Stomach smooth muscle (tissue), 2 donors: Measurements from ENCODE around the gene OR4E2.
"Not testable (repeated sequence)": the region's sequence is repeated elsewhere in the genome, so short reads cannot be mapped to it uniquely, and the experiment has no call there.

Experiments used
- H3K27ac ChIP-seq: one replicate; pipeline ENCODE4 v1.7.0; 2013; ENCODE audit warnings: mild to moderate bottlenecking, low read length, inconsistent platforms
- H3K27me3 ChIP-seq, 2 donors: one replicate each; pipeline ENCODE4 v1.7.0; 2013; ENCODE audit warnings: low read length in 2 of 2; ENCODE audit not compliant: insufficient read depth in 2 of 2, control insufficient read depth in 1 of 2
- H3K36me3 ChIP-seq, 2 donors: one replicate each; pipeline ENCODE4 v1.7.0; 2013; ENCODE audit warnings: low read length in 2 of 2; ENCODE audit not compliant: control insufficient read depth in 2 of 2, insufficient read depth in 2 of 2
- H3K4me1 ChIP-seq: one replicate; pipeline ENCODE4 v1.7.0; 2013; ENCODE audit warnings: low read length; ENCODE audit not compliant: control insufficient read depth, insufficient read depth
- H3K4me3 ChIP-seq, 2 donors: one replicate each; pipeline ENCODE4 v1.7.0; 2013; ENCODE audit warnings: low read length in 2 of 2
- H3K9ac ChIP-seq, 2 donors: one replicate each; pipeline ENCODE4 v1.7.0; 2013; ENCODE audit warnings: low read length in 2 of 2, mild to moderate bottlenecking in 1 of 2
- H3K9me3 ChIP-seq, 2 donors: one replicate each; pipeline ENCODE4 v1.7.0; 2013; ENCODE audit warnings: low read length in 2 of 2; ENCODE audit not compliant: control insufficient read depth in 2 of 2
- donor health status: healthy.
- donor health status: Pancreatic carcinoma.

OR4E2 gene, protein sequence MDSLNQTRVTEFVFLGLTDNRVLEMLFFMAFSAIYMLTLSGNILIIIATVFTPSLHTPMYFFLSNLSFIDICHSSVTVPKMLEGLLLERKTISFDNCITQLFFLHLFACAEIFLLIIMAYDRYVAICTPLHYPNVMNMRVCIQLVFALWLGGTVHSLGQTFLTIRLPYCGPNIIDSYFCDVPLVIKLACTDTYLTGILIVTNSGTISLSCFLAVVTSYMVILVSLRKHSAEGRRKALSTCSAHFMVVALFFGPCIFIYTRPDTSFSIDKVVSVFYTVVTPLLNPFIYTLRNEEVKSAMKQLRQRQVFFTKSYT

DNA sequence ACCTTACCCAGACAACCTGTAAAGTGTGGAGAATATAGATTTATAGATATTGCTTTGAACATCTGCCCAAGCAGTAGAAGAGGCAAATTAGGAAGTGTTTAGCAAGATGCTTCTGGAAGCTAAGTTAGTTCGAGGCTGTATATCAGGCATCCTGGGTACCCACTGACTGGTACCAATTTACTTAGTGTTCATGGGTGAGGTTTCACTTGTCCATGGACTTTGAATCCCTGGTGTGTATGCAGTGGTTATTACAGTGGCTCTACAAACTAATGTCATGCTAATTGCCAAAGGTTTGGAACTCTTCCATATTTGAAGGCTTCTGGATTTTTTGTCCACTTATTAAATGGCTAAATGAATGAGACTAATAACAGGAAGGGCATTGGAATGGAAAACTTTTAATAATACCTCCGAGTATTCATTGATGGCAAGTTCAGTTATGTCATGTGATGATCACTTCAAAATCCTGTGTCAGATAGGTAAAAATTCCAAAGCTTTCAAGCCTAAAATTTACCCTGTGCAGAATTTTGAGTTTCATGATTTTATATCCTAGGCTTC lies at the start of gene OR4E2:
OR4E2 (plus strand) TSS at position 505 of the 555 bp plus-strand sequence. CDS start 11,248 bp downstream, outside the sequence.
- Histone ChIP-seq H3K9ac (no peak within 1 kb of the TSS), H3K4me1 (no peaks in the 10 kb centered on the region), H3K36me3 (no peaks in the 10 kb centered on the region), H3K4me3 (no peak within 1 kb of the TSS), H3K27ac (no peak within 1 kb of the TSS), H3K27me3 (peaks cover 0 to 6% of the 10 kb centered on the region in 2 donors), H3K9me3 (no peaks in the 10 kb centered on the region)

- no peaks in the 10 kb centered on the region for H3K9me3 ChIP-seq
- H3K27ac ChIP-seq = no peak overlapping the region
- no peak overlapping the region for H3K9ac ChIP-seq
- H3K4me3 ChIP-seq = no peak overlapping the region
- no peaks in the 10 kb centered on the region for H3K36me3 ChIP-seq
- no peaks in the 10 kb centered on the region for H3K4me1 ChIP-seq
- no peaks in the 10 kb centered on the region for H3K27me3 ChIP-seq
Measured at GRCh38 chr14:21612324-21612723, 41.3 kb upstream of the OR4E2 start.

- H3K27ac ChIP-seq = no peak overlapping the region
- no peaks in the 10 kb centered on the region for H3K4me1 ChIP-seq
- H3K36me3 ChIP-seq = no peaks in the 10 kb centered on the region
- H3K9me3 ChIP-seq = no peaks in the 10 kb centered on the region
- no peak overlapping the region for H3K9ac ChIP-seq
- no peaks in the 10 kb centered on the region for H3K27me3 ChIP-seq
- no peak overlapping the region for H3K4me3 ChIP-seq
Measured at GRCh38 chr14:21614240-21614639, 39.4 kb upstream of the OR4E2 start.

GRCh38 chr14:21617614-21618013 lies 36.0 kb upstream of the OR4E2 start:
- H3K27me3 ChIP-seq = peaks cover 0 to 2% of the 10 kb centered on the region in 2 donors
- no peak overlapping the region for H3K27ac ChIP-seq
- no peaks in the 10 kb centered on the region for H3K4me1 ChIP-seq
- no peaks in the 10 kb centered on the region for H3K9me3 ChIP-seq
- H3K36me3 ChIP-seq = no peaks in the 10 kb centered on the region
- H3K9ac ChIP-seq = no peak overlapping the region
- H3K4me3 ChIP-seq = no peak overlapping the region

GRCh38 chr14:21626491-21627230 lies 27.0 kb upstream of the OR4E2 start:
- Histone ChIP-seq H3K27me3 (peaks cover 0 to 2% of the 10 kb centered on the region in 2 donors), H3K4me3 (no peak overlapping the region), H3K27ac (no peak overlapping the region), H3K4me1 (no peaks in the 10 kb centered on the region), H3K9me3 (no peaks in the 10 kb centered on the region), H3K9ac (no peak overlapping the region), H3K36me3 (no peaks in the 10 kb centered on the region)

DNA sequence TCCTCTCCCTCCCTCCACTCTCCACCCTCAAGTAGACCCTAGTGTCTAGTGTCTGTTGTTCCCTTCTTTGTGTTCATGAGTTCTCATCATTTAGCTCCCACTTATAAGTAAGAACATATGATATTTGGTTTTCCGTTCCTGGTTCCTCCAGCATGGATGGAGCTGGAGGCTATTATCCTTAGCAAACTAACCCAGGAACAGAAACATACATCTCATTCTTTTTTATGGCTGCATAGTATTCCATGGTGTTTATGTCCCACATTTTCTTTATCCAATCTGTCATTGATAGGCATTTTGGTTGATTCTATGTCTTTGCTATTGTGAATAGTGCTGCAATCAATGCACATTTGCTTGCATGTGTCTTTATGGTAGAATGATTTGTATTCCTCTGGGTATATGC lies 23.1 kb upstream of the OR4E2 start:
- H3K36me3 ChIP-seq, H3K4me3 ChIP-seq, H3K27me3 ChIP-seq, H3K9ac ChIP-seq, H3K27ac ChIP-seq, H3K4me1 ChIP-seq, H3K9me3 ChIP-seq: not testable (repeated sequence)

GRCh38 chr14:21631084-21631483 lies 22.6 kb upstream of the OR4E2 start:
- no peak overlapping the region for H3K9ac ChIP-seq
- H3K4me1 ChIP-seq = no peaks in the 10 kb centered on the region
- no peaks in the 10 kb centered on the region for H3K36me3 ChIP-seq
- H3K27me3 ChIP-seq = no peaks in the 10 kb centered on the region
- no peak overlapping the region for H3K4me3 ChIP-seq
- H3K9me3 ChIP-seq = no peaks in the 10 kb centered on the region
- H3K27ac ChIP-seq = no peak overlapping the region

DNA sequence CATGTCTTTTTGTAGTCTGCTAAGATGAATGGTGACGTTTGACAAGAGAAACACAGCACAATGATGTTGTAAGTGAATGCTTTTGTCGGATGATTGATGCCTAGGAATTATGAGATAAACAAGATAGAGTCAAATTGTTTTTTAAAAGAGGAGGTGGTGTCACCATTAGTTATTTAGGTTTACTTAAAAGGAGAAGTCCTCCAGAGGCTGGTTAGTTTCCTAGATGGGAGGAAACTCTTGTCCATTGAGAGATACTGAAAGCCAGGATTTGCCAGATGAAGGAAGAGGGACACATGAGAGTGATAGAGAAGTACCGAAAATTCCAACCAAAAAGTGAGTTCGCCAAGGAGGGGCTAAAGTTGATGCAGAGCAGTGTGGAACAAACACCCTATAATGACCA lies 18.8 kb upstream of the OR4E2 start, which contains the start of gene OR10G2:
OR10G2 (minus strand) TSS at position 101 of the 400 bp plus-strand sequence; CDS start at position 3, 98 bp downstream.
- H3K4me3 ChIP-seq = no peak within 1 kb of the TSS
- H3K27ac ChIP-seq = no peak within 1 kb of the TSS
- no peaks in the 10 kb centered on the region for H3K27me3 ChIP-seq
- H3K9ac ChIP-seq = no peak within 1 kb of the TSS
- H3K36me3 ChIP-seq = no peaks in the 10 kb centered on the region
- H3K9me3 ChIP-seq = no peaks in the 10 kb centered on the region
- H3K4me1 ChIP-seq = no peaks in the 10 kb centered on the region

DNA sequence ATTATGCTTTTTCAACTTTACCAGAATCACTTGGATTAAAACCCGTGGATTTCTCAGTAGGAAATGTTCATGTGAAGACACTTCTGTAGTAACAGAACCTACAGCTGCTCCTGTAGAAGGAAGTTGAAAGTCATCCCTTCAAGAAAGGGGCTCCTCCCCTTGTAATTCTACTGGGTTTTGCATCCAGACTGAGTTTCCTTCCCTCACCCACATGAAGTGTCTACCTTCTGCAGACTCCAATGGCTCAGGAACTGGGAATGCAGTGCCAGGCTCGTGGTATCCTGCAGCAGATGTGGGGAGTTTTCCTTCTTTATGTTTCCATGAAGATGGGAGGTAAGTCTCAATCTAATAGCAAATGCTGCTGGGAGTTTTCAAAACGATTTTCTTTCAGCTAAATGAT lies 11.0 kb upstream of the OR4E2 start:
- Histone ChIP-seq H3K4me1 (no peaks in the 10 kb centered on the region), H3K4me3 (no peak overlapping the region), H3K27ac (no peak overlapping the region), H3K36me3 (no peaks in the 10 kb centered on the region), H3K9ac (no peak overlapping the region), H3K9me3 (no peaks in the 10 kb centered on the region), H3K27me3 (no peaks in the 10 kb centered on the region)

DNA sequence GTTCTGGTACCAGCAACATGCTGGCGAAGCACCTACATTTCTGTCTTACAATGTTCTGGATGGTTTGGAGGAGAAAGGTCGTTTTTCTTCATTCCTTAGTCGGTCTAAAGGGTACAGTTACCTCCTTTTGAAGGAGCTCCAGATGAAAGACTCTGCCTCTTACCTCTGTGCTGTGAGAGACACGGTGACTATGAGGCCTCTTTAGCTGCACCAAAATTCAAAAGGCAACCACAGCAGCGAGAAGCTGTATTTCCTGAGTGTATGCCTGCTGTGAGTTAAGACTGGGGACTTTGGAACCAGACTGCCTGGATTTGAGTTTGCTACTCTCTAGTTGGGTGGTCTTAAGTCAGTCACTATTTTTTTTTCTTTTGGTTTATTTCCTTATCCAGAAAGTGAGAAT lies 10.2 kb upstream of the OR4E2 start:
- no peaks in the 10 kb centered on the region for H3K4me1 ChIP-seq
- H3K9me3 ChIP-seq = no peaks in the 10 kb centered on the region
- H3K27ac ChIP-seq = no peak overlapping the region
- H3K36me3 ChIP-seq = no peaks in the 10 kb centered on the region
- no peaks in the 10 kb centered on the region for H3K27me3 ChIP-seq
- H3K9ac ChIP-seq = no peak overlapping the region
- H3K4me3 ChIP-seq = no peak overlapping the region

DNA sequence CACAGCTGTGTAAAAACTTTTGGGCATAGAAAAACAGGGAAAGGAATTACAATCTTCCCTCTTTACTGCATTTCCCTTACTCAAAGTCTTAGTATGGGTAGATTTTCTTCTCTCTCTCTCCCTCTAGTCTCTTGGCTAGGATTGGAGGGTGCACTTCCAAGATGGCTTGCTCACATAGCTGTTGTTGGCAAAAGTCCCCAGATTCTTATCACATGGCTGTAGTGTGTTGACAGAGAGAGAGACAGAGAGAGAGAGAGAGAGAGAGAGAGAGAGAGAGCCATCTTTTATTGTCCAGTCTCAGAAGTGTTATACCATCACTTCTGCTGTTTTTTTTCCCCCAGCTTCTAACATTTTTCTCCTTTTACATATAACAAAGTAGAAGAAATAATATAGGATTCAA lies 6.3 kb upstream of the OR4E2 start:
- H3K4me1 ChIP-seq = no peaks in the 10 kb centered on the region
- H3K27me3 ChIP-seq = peaks cover 0 to 6% of the 10 kb centered on the region in 2 donors
- no peak overlapping the region for H3K4me3 ChIP-seq
- no peaks in the 10 kb centered on the region for H3K36me3 ChIP-seq
- no peaks in the 10 kb centered on the region for H3K9me3 ChIP-seq
- no peak overlapping the region for H3K9ac ChIP-seq
- no peak overlapping the region for H3K27ac ChIP-seq
